ENCODE results near the gene SEPTIN2.
"Not testable (repeated sequence)": the region's sequence is repeated elsewhere in the genome, so short reads cannot be mapped to it uniquely, and the experiment has no call there.

The SEPTIN2 gene

GRCh38 chr2:241288324-241288888 is 27.3 kb upstream of the SEPTIN2 start:
- no peak for DNase-seq

- no peak for DNase-seq
Measured at GRCh38 chr2:241289053-241289452, 26.7 kb upstream of the SEPTIN2 start.

- no peak for DNase-seq
Measured at GRCh38 chr2:241289597-241289996, 26.1 kb upstream of the SEPTIN2 start.

GRCh38 chr2:241291153-241291552 is 24.6 kb upstream of the SEPTIN2 start:
- no peak for DNase-seq

- DNase-seq: no peak
Measured at GRCh38 chr2:241291977-241292376, 23.7 kb upstream of the SEPTIN2 start.

- not testable (repeated sequence) for DNase-seq
Measured at GRCh38 chr2:241293378-241293797, 22.3 kb upstream of the SEPTIN2 start.

- no peak for DNase-seq
Measured at GRCh38 chr2:241295326-241296095, 20.2 kb upstream of the SEPTIN2 start.

- DNase-seq: no peak
Measured at GRCh38 chr2:241296767-241297166, 19.0 kb upstream of the SEPTIN2 start.

- no peak for DNase-seq
Measured at GRCh38 chr2:241298673-241299072, 17.1 kb upstream of the SEPTIN2 start.

- no peak for DNase-seq
Measured at GRCh38 chr2:241300000-241300399, 15.7 kb upstream of the SEPTIN2 start.

- no peak for DNase-seq
Measured at GRCh38 chr2:241302083-241302482, 13.6 kb upstream of the SEPTIN2 start.

- DNase-seq: no peak
Measured at GRCh38 chr2:241302759-241303651, 12.7 kb upstream of the SEPTIN2 start.

- no peak for DNase-seq
Measured at GRCh38 chr2:241304039-241304670, 11.6 kb upstream of the SEPTIN2 start.

GRCh38 chr2:241307055-241307454 is 8.7 kb upstream of the SEPTIN2 start:
- no peak for DNase-seq

GRCh38 chr2:241308267-241308666 is 7.5 kb upstream of the SEPTIN2 start:
- DNase-seq: no peak

GRCh38 chr2:241308832-241309500 is 6.8 kb upstream of the SEPTIN2 start:
- no peak for DNase-seq

- DNase-seq: no peak
Measured at GRCh38 chr2:241309684-241310117, 6.0 kb upstream of the SEPTIN2 start.

GRCh38 chr2:241310917-241311566 is 4.7 kb upstream of the SEPTIN2 start:
- no peak for DNase-seq

- no peak for DNase-seq
Measured at GRCh38 chr2:241312082-241312481, 3.6 kb upstream of the SEPTIN2 start.

GRCh38 chr2:241313543-241314095 is 2.1 kb upstream of the SEPTIN2 start:
- no peak for DNase-seq

GRCh38 chr2:241314226-241315092 is 1.3 kb upstream of the SEPTIN2 start:
- DNase-seq: no peak

Data from cortex of kidney (tissue), 1 donor.